Panc1 (cell line): ENCODE measurements around the gene FAF1. TPM values are rescaled to one million over a fixed set of nuclear protein-coding genes. Genes with fewer than 3 reads are reported as not detected.

Experiments
- ATAC-seq: fragments of 200-7000 bp; cut with Tn5 transposase; 2 replicates; pipeline ENCODE4 v1.9.1; 2020; ENCODE audit warnings: mild to moderate bottlenecking, moderate library complexity
- BruUV-seq: library from RNA; stranded (reverse); fragments of 400-500 nt; replicated peaks from 2 replicates; lab custom pipeline; 2021; lab: Mats Ljungman, UMichigan
- CTCF ChIA-PET: fragments of 300-600 bp; sonication (Branson Sonifier 250); formaldehyde crosslinking; loops from one replicate; lab custom pipeline; 2022; ENCODE audit warnings: antibody characterized with exemption; lab: Charles Lee
- POLR2A ChIA-PET: fragments of 300-600 bp; sonication (Branson Sonifier 250); formaldehyde crosslinking; loops from one replicate; lab custom pipeline; 2022; ENCODE audit warnings: antibody characterized with exemption; lab: Charles Lee
- DNase-seq: peaks from one replicate; pipeline ENCODE4 v3.0.0-alpha.2; 2010; ENCODE audit warnings: low read depth, low spot score
- H3K27ac ChIP-seq: 2 replicates; pipeline ENCODE4 v1.5.1; 2011; ENCODE audit warnings: mild to moderate bottlenecking, low read length, inconsistent platforms
- H3K27me3 ChIP-seq: fragments of 200-500 bp; sonication (Bioruptor generic); 2 replicates; pipeline ENCODE4 v1.6.0; 2014; ENCODE audit warnings: low read length, inconsistent platforms; ENCODE audit not compliant: control insufficient read depth, insufficient read depth
- H3K36me3 ChIP-seq: fragments of 200-500 bp; sonication (Bioruptor generic); 2 replicates; pipeline ENCODE4 v1.5.1; 2014; ENCODE audit warnings: inconsistent platforms, mild to moderate bottlenecking, low read length, moderate library complexity; ENCODE audit not compliant: control insufficient read depth, insufficient read depth
- H3K4me1 ChIP-seq: 2 replicates; pipeline ENCODE4 v1.5.1; 2011; ENCODE audit warnings: inconsistent platforms, mild to moderate bottlenecking, low read length, moderate library complexity; ENCODE audit not compliant: control insufficient read depth, insufficient read depth
- H3K4me3 ChIP-seq, 2 experiments: 2 replicates each; pipeline ENCODE4 v1.5.1; 2011 to 2012; ENCODE audit warnings: low read depth in 2 of 2, low read length in 2 of 2, mild to moderate bottlenecking in 2 of 2, inconsistent platforms in 1 of 2, moderate library complexity in 1 of 2
- H3K9me3 ChIP-seq: fragments of 200-500 bp; sonication (Bioruptor generic); 2 replicates; pipeline ENCODE4 v1.5.1; 2014; ENCODE audit warnings: low read depth, mild to moderate bottlenecking, inconsistent platforms, low read length, moderate library complexity; ENCODE audit not compliant: control insufficient read depth, insufficient read depth
- POLR2AphosphoS5 ChIP-seq: IDR thresholded peaks from 2 replicates; pipeline ENCODE4 v1.6.1; 2012; ENCODE audit warnings: mild to moderate bottlenecking, low read depth, low read length, moderate library complexity
- SIN3A ChIP-seq: IDR thresholded peaks from 2 replicates; pipeline ENCODE4 v1.6.1; 2012; ENCODE audit warnings: low read depth, mild to moderate bottlenecking, low read length, moderate library complexity, borderline replicate concordance; ENCODE audit not compliant: insufficient read depth
- TCF7L2 ChIP-seq: IDR thresholded peaks from 2 replicates; pipeline ENCODE4 v1.6.1; 2011; ENCODE audit warnings: mild to moderate bottlenecking, low read depth, low read length, inconsistent platforms
- in situ Hi-C: cut with HindIII; loops from 2 replicates; pipeline ENCODE4 v1.10.0; 2016; ENCODE audit warnings: low sequenced_read_pairs, low pct_unique_long_range_greater_than_20kb
- intact Hi-C: fragments of 100-400 bp; cut with micrococcal nuclease; formaldehyde crosslinking; loops from one replicate; pipeline ENCODE4 v1.10.0; 2022; ENCODE audit not compliant: unreplicated experiment
- total RNA-seq: library from RNA; stranded (reverse); gene quantifications from one replicate; pipeline ENCODE4 v1.2.1, GENCODE V29; 2021; ENCODE audit not compliant: unreplicated experiment
- TF ChIP-seq, protein P1 (sequence below), 2 experiments: IDR thresholded peaks; 2 replicates each; pipeline ENCODE4 v1.6.1; 2011 to 2012; ENCODE audit warnings: low read depth in 2 of 2, control low read depth in 1 of 2, low read length in 1 of 2, mild to moderate bottlenecking in 1 of 2, moderate library complexity in 1 of 2; ENCODE audit not compliant: insufficient read depth in 1 of 2
- TF ChIP-seq, protein P2 (sequence below): fragments of 450-650 bp; IDR thresholded peaks from 2 replicates; pipeline ENCODE4 v1.5.1; 2017; ENCODE audit warnings: mild to moderate bottlenecking

Gene FAF1
- total RNA-seq, 1 experiment from 2014 or later = 101 TPM

DNA sequence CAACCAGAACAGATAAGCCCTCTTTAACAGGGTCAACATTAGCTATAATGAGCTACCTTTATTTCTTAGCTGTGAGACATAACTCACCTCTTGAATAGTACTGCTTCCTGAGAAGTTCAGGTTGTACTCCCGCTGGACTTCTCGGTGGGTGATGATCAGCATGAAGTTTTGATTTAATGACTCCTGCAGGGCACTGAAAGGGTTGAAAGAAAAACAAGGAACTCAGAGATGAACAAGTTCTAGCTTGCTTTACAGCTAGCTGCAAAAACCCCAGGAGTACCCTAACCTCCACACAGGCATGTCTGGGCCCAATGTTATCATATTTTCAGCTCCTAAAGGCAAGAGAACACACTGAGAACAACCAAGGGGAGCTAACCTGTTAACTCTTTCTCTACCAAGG lies 254.4 kb downstream of the FAF1 start:
- ATAC-seq (no peak), DNase-seq (no peak)
- peaks cover 5% of the 10 kb centered on the region; the same call in 1 of the 2 replicates for H3K4me1 ChIP-seq
- H3K36me3 ChIP-seq = peaks cover 2% of the 10 kb centered on the region; the same call in 1 of the 2 replicates
- TF ChIP-seq, protein P1, sequence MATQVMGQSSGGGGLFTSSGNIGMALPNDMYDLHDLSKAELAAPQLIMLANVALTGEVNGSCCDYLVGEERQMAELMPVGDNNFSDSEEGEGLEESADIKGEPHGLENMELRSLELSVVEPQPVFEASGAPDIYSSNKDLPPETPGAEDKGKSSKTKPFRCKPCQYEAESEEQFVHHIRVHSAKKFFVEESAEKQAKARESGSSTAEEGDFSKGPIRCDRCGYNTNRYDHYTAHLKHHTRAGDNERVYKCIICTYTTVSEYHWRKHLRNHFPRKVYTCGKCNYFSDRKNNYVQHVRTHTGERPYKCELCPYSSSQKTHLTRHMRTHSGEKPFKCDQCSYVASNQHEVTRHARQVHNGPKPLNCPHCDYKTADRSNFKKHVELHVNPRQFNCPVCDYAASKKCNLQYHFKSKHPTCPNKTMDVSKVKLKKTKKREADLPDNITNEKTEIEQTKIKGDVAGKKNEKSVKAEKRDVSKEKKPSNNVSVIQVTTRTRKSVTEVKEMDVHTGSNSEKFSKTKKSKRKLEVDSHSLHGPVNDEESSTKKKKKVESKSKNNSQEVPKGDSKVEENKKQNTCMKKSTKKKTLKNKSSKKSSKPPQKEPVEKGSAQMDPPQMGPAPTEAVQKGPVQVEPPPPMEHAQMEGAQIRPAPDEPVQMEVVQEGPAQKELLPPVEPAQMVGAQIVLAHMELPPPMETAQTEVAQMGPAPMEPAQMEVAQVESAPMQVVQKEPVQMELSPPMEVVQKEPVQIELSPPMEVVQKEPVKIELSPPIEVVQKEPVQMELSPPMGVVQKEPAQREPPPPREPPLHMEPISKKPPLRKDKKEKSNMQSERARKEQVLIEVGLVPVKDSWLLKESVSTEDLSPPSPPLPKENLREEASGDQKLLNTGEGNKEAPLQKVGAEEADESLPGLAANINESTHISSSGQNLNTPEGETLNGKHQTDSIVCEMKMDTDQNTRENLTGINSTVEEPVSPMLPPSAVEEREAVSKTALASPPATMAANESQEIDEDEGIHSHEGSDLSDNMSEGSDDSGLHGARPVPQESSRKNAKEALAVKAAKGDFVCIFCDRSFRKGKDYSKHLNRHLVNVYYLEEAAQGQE (IDR thresholded peaks at IDR 0.05; ENCODE audit: insufficient read depth in 1 of 2, low read depth in 2 of 2, low read length in 1 of 2) = no peak
- TF ChIP-seq SIN3A (no peak), TCF7L2 (no peak)
- POLR2A ChIA-PET = no interaction called here
- H3K27ac ChIP-seq = no peak overlapping the region
- intact Hi-C loops = loop anchor here (2.0 kb wide), 1 partner anchor 85 kb away; no protein-coding TSS in a partner anchor
- H3K9me3 ChIP-seq = no peaks in the 10 kb centered on the region
- H3K27me3 ChIP-seq = no peaks in the 10 kb centered on the region
- no peak overlapping the region for H3K4me3 ChIP-seq
- no TSS peak for BruUV-seq
- CTCF ChIA-PET = interaction anchor here (0.5 to 2.3 kb wide), 2 partner anchors 68 to 85 kb away, joined by 3 to 11 read pairs; no protein-coding TSS in a partner anchor
- in situ Hi-C loops = no loop called here

DNA sequence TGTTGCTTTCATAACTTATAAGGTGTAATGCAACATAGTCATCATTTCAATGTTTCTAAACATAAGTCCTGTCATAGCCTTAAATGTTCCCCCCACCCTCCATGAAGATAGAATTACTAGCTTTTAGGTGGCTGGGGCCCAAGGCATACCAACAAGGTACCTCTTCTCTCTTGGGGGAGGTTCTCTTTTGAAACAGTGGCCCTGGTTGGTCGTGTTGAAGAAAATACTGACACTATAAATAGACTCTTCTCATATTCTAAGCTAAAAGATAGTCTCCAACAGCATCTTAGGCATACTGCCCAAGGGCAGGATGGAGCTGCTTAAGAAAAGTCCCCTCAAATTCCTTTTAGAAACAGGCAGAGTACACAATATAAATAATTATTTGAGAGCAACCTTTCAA lies 255.0 kb downstream of the FAF1 start:
- in situ Hi-C loops = no loop called here
- TF ChIP-seq, protein P1 (IDR thresholded peaks at IDR 0.05; ENCODE audit: insufficient read depth in 1 of 2, low read depth in 2 of 2, low read length in 1 of 2) = no peak
- TF ChIP-seq TCF7L2 = no peak
- no peak for TF ChIP-seq POLR2AphosphoS5
- no peak for TF ChIP-seq SIN3A
- TF ChIP-seq, protein P2, sequence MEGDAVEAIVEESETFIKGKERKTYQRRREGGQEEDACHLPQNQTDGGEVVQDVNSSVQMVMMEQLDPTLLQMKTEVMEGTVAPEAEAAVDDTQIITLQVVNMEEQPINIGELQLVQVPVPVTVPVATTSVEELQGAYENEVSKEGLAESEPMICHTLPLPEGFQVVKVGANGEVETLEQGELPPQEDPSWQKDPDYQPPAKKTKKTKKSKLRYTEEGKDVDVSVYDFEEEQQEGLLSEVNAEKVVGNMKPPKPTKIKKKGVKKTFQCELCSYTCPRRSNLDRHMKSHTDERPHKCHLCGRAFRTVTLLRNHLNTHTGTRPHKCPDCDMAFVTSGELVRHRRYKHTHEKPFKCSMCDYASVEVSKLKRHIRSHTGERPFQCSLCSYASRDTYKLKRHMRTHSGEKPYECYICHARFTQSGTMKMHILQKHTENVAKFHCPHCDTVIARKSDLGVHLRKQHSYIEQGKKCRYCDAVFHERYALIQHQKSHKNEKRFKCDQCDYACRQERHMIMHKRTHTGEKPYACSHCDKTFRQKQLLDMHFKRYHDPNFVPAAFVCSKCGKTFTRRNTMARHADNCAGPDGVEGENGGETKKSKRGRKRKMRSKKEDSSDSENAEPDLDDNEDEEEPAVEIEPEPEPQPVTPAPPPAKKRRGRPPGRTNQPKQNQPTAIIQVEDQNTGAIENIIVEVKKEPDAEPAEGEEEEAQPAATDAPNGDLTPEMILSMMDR = no peak
- H3K9me3 ChIP-seq = no peaks in the 10 kb centered on the region
- H3K27me3 ChIP-seq = no peaks in the 10 kb centered on the region
- no TSS peak for BruUV-seq
- no peak overlapping the region for H3K27ac ChIP-seq
- ATAC-seq (no peak), DNase-seq (no peak)
- H3K36me3 ChIP-seq = peaks cover 2% of the 10 kb centered on the region; the same call in 1 of the 2 replicates
- peaks cover 5% of the 10 kb centered on the region; the same call in 1 of the 2 replicates for H3K4me1 ChIP-seq
- no peak overlapping the region for H3K4me3 ChIP-seq
- intact Hi-C loops = loop anchor here (2.0 kb wide), 1 partner anchor 84 kb away; no protein-coding TSS in a partner anchor
- ChIA-PET CTCF (interaction anchor here (0.5 to 2.3 kb wide), 2 partner anchors 68 to 85 kb away, joined by 3 to 11 read pairs; no protein-coding TSS in a partner anchor), POLR2A (no interaction called here)
